Stomach (tissue), 9 donors: Measurements from ENCODE around the gene KDM2A. TPM values are rescaled to one million over a fixed set of nuclear protein-coding genes. Genes with fewer than 3 reads are reported as not detected.

ENCODE experiments used
- DNase-seq, 2 donors: peaks; one replicate each; pipeline versions ENCODE4 v3.0.0 to v3.0.0-alpha.2; 2013 to 2019
- H3K27ac ChIP-seq, 5 donors: fragments of 200-600 bp in 4 of 5; sonication (generic) in 4 of 5; one replicate each; pipeline ENCODE4 v1.5.1; 2013 to 2019; ENCODE audit warnings: mild to moderate bottlenecking in 1 of 5, moderate library complexity in 1 of 5
- H3K27me3 ChIP-seq, 3 donors: fragments of 200-600 bp; sonication (generic); one replicate each; pipeline ENCODE4 v1.5.1; 2017 to 2019; ENCODE audit warnings: mixed run types in 1 of 3
- H3K36me3 ChIP-seq, 4 donors: fragments of 200-600 bp; sonication (generic); 1 replicate in 3 of 4; 2 replicates in 1 of 4; pipeline ENCODE4 v1.5.1; 2016 to 2019
- H3K4me1 ChIP-seq, 4 donors: fragments of 200-600 bp; sonication (generic); one replicate each; pipeline ENCODE4 v1.5.1; 2016 to 2019
- H3K4me3 ChIP-seq, 4 donors: fragments of 200-600 bp; sonication (generic) in 3 of 4; one replicate each; pipeline ENCODE4 v1.5.1; 2016 to 2019; ENCODE audit warnings: mild to moderate bottlenecking in 1 of 4
- H3K9me3 ChIP-seq, 4 donors: fragments of 200-600 bp; sonication (generic); one replicate each; pipeline ENCODE4 v1.5.1; 2016 to 2019
- EP300 ChIP-seq: sonication (generic); formaldehyde crosslinking; IDR thresholded peaks from one replicate; pipeline ENCODE4 v1.6.1; 2017; ENCODE audit warnings: antibody characterized with exemption
- POLR2A ChIP-seq, 4 donors: fragments of 450-650 bp; IDR thresholded peaks; one replicate each; pipeline ENCODE4 v1.6.1; 2016; ENCODE audit warnings: antibody characterized with exemption in 4 of 4, control low read depth in 2 of 4, mild to moderate bottlenecking in 1 of 4, moderate library complexity in 1 of 4
- POLR2AphosphoS5 ChIP-seq, 3 donors: sonication (generic); formaldehyde crosslinking; IDR thresholded peaks; one replicate each; pipeline ENCODE4 v1.6.1; 2016; ENCODE audit warnings: antibody characterized with exemption in 3 of 3
- WGBS, 5 donors: extraction: QIAGEN DNeasy Blood & Tissue Kit in 3 of 5; methylation state at CpG; one replicate each; pipeline versions ENCODE4 v1.1.5 to v1.1.7; 2013 to 2018; 5-methylcytosine and 5-hydroxymethylcytosine counted together
- intact Hi-C: fragments of 100-400 bp; cut with DNase I; formaldehyde crosslinking; loops from one replicate; pipeline ENCODE4 v1.15.1; 2023; ENCODE audit warnings: low total_unique reads
- polyA plus RNA-seq, 3 donors: library from polyadenylated mRNA; stranded (reverse); fragments of 200-250 nt; gene quantifications; one replicate each; pipeline ENCODE4 v1.2.3, GENCODE V29; 2013
- total RNA-seq, 5 donors: library from RNA; depleted of rRNA; stranded (reverse); fragments of >200 nt; gene quantifications; one replicate each; pipeline versions ENCODE4 v1.1.0 to v1.2.3, GENCODE V29; 2014 to 2016
- TF ChIP-seq, protein P1 (sequence below), 7 experiments: fragments of 450-650 bp in 4 of 7; fragments of 200-600 bp in 3 of 7; sonication (generic) in 3 of 7; IDR thresholded peaks; one replicate each; pipeline ENCODE4 v1.5.1; 2016 to 2019; ENCODE audit warnings: antibody characterized with exemption in 7 of 7, control low read depth in 2 of 7, mild to moderate bottlenecking in 1 of 7
- donor health status: healthy with polysubstance abuse.
- donor health status: Bipolar disorder and iron deficiency.
- donor health status: healthy.

Gene KDM2A
- total and polyA plus RNA-seq, 8 donors: 15.4 to 125 (median 70.3) TPM

DNA sequence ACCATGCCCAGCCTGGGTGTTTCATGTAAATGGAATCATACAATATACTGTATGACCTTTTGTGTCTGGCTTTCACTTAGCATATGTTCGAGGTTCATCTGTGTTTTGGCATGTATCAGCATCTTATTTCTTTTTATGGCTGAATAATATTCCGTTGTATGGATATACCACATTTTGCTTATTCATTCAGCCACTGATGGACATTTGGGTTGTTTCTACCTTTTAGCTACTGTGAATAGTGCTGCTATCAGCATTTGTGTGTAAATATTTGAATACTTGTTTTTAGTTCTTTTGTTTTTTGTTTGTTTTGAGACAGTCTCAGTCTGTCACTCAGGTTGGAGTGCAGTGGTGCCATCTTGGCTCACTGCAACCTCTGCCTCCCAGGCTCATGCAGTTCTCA, 35.7 kb downstream of the KDM2A start:
- intact Hi-C loops: no loop called here
- WGBS, 5 donors: 97 to 99% (median 98%) methylated on average over 2 of the region's 2 CpGs

DNA sequence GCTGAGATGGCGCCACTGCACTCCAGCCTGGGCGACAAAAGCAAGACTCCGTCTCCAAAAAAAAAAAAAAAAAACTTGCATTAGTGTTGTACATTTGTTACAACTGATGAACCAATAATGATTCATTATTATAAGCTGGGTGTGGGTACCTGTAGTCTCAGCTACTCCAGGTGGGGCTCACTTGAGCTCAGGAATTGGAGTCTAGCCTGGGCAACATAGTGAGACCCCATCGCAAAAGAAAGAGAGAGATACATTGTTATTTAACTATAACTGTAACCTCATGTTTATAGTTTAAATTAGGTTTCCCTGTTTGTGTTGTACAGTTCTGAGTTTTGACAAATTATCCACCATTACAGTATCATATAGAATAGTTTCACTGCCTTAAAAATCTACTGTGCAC, 38.6 kb downstream of the KDM2A start:
- TF ChIP-seq POLR2AphosphoS5 (IDR thresholded peaks at IDR 0.05) (no peak), EP300 (no peak), POLR2A (IDR thresholded peaks at IDR 0.05) (no peak)
- TF ChIP-seq, protein P1, sequence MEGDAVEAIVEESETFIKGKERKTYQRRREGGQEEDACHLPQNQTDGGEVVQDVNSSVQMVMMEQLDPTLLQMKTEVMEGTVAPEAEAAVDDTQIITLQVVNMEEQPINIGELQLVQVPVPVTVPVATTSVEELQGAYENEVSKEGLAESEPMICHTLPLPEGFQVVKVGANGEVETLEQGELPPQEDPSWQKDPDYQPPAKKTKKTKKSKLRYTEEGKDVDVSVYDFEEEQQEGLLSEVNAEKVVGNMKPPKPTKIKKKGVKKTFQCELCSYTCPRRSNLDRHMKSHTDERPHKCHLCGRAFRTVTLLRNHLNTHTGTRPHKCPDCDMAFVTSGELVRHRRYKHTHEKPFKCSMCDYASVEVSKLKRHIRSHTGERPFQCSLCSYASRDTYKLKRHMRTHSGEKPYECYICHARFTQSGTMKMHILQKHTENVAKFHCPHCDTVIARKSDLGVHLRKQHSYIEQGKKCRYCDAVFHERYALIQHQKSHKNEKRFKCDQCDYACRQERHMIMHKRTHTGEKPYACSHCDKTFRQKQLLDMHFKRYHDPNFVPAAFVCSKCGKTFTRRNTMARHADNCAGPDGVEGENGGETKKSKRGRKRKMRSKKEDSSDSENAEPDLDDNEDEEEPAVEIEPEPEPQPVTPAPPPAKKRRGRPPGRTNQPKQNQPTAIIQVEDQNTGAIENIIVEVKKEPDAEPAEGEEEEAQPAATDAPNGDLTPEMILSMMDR (IDR thresholded peaks at IDR 0.05): no peak
- peaks cover 0 to 42% (median 23%) of the 10 kb centered on the region in 4 donors for H3K4me1 ChIP-seq
- H3K4me3 ChIP-seq: no peak overlapping the region
- no peak for DNase-seq
- no peaks in the 10 kb centered on the region for H3K27me3 ChIP-seq
- WGBS, 5 donors: 94 to 99% (median 97%) methylated on average over 4 of the region's 4 CpGs
- intact Hi-C loops: no loop called here
- no peak overlapping the region for H3K27ac ChIP-seq
- H3K9me3 ChIP-seq: no peaks in the 10 kb centered on the region
- peaks cover 0 to 25% (median 9%) of the 10 kb centered on the region in 4 donors for H3K36me3 ChIP-seq

More for the DNA sequence above, 35.7 kb downstream of the KDM2A start:
- Histone ChIP-seq H3K36me3 (peaks cover 12 to 52% (median 36%) of the 10 kb centered on the region in 4 donors), H3K4me3 (no peak overlapping the region), H3K27me3 (no peaks in the 10 kb centered on the region), H3K27ac (no peak overlapping the region), H3K9me3 (no peaks in the 10 kb centered on the region), H3K4me1 (peaks cover 0 to 25% (median 13%) of the 10 kb centered on the region in 4 donors)
- DNase-seq: no peak
- no peak for TF ChIP-seq POLR2AphosphoS5 (IDR thresholded peaks at IDR 0.05)
- no peak for TF ChIP-seq EP300
- TF ChIP-seq, protein P1 (IDR thresholded peaks at IDR 0.05): no peak
- TF ChIP-seq POLR2A (IDR thresholded peaks at IDR 0.05): no peak

DNA sequence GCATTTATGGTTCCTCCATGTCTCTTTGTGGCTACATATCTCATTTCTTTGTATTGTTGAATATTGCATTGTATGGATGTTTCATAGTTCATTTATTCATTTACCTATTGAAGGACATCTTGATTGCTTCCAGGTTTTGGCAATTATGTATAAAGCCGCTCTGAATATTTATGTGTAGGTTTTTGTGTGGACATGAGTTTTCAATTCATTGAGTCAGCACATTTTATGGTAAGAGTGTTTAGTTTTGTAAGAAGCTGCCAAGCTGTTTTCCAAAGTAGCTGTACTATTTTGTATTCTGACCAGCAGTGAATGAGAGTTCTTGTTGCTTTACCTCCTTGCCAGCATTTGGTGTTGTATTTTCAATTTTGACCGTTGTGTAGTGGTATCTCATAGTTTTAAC, 39.2 kb downstream of the KDM2A start:
- no peak for DNase-seq
- Histone ChIP-seq H3K4me3 (no peak overlapping the region), H3K27ac (no peak overlapping the region), H3K36me3 (peaks cover 0 to 20% (median 9%) of the 10 kb centered on the region in 4 donors), H3K4me1 (peaks cover 0 to 42% (median 23%) of the 10 kb centered on the region in 4 donors), H3K9me3 (no peaks in the 10 kb centered on the region), H3K27me3 (no peaks in the 10 kb centered on the region)
- 64 to 83% (median 69%) methylated on average over 2 of the region's 2 CpGs for WGBS, 5 donors
- TF ChIP-seq EP300 (no peak), POLR2AphosphoS5 (IDR thresholded peaks at IDR 0.05) (no peak), POLR2A (IDR thresholded peaks at IDR 0.05) (no peak)
- TF ChIP-seq, protein P1 (IDR thresholded peaks at IDR 0.05): no peak
- intact Hi-C loops: no loop called here

DNA sequence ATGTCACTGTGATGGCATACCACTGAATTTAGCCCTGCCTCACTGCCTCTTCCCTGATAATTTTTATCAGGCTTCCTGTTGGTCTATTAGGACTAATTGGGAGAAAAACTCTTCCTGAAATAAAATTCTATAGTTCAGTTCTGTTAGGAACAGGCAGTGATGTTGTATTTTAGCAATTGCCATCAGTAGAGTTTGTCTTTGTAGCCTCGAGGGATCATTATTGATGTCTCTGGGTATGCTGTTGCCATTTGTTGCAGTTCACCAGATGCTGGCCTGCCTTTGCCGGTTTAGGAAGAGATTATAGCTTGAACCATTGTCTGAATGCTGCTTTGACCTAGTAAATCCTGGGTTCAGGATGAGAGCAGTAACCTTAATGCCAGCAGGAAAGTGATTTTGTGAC, 41.0 kb downstream of the KDM2A start:
- DNase-seq: no peak
- no peaks in the 10 kb centered on the region for H3K27me3 ChIP-seq
- H3K9me3 ChIP-seq: no peaks in the 10 kb centered on the region
- 58 to 71% (median 68%) methylated on average over 2 of the region's 2 CpGs for WGBS, 5 donors
- peaks cover 0 to 9% (median 9%) of the 10 kb centered on the region in 4 donors for H3K36me3 ChIP-seq
- no peak for TF ChIP-seq EP300
- TF ChIP-seq POLR2AphosphoS5 (IDR thresholded peaks at IDR 0.05): no peak
- TF ChIP-seq, protein P1 (IDR thresholded peaks at IDR 0.05): no peak
- no peak for TF ChIP-seq POLR2A (IDR thresholded peaks at IDR 0.05)
- peaks cover 0 to 47% (median 25%) of the 10 kb centered on the region in 4 donors for H3K4me1 ChIP-seq
- intact Hi-C loops: loop anchor here (10.0 kb wide), 1 partner anchor 75 kb away; no protein-coding TSS in a partner anchor
- H3K4me3 ChIP-seq: no peak overlapping the region
- no peak overlapping the region for H3K27ac ChIP-seq
